ENCODE data around the gene BID. TPM values are rescaled to one million over a fixed set of nuclear protein-coding genes. Genes with fewer than 3 reads are reported as not detected.

The BID gene
- total RNA-seq, 2 experiments from 2014 or later, result 59.9 to 60.3 TPM

- H3K9me3 ChIP-seq (ENCODE audit: low read length), result no peaks in the 10 kb centered on the region
- ChIA-PET CTCF (ENCODE audit: unreplicated experiment) (no interaction called here), POLR2A (no interaction called here)
- TF ChIP-seq EZH2phosphoT487 (IDR thresholded peaks at IDR 0.05; ENCODE audit: borderline replicate concordance, low read depth, low read length) (no peak), CTCF (conservative IDR thresholded peaks at IDR 0.05; ENCODE audit: low read length) (no peak)
- peaks cover 60% of the 10 kb centered on the region; the same call in 1 of the 2 replicates for H3K79me2 ChIP-seq (ENCODE audit: insufficient read depth, low read depth, low read length)
- peaks cover 24% of the 10 kb centered on the region for H3K4me1 ChIP-seq (ENCODE audit: insufficient read depth, low read length, poor library complexity, severe bottlenecking)
- no TSS peak for BruUV-seq (replicated peaks)
- H2AFZ ChIP-seq (ENCODE audit: low read length), result no peak overlapping the region
- 0 out of 2 replicates have a peak, but pooled peaks cover 5% of the 10 kb centered on the region for H3K36me3 ChIP-seq (ENCODE audit: insufficient read depth, low read length)
- DNase-seq (ENCODE audit: low spot score), result no peak
- H3K4me2 ChIP-seq (ENCODE audit: low read length), result no peak overlapping the region
- H4K20me1 ChIP-seq (ENCODE audit: insufficient read depth, low read length), result peaks cover 20% of the 10 kb centered on the region
- no peaks in the 10 kb centered on the region for H3K9me2 ChIP-seq (ENCODE audit: insufficient read depth, low read length)
- intact Hi-C loops (cut with micrococcal nuclease; ENCODE audit: unreplicated experiment), result loop anchor here (5.0 to 10.0 kb wide), 2 partner anchors 135 to 298 kb away; partner anchors contain the start of gene BCL2L13
- H3K4me3 ChIP-seq (ENCODE audit: low read depth, low read length, poor library complexity, severe bottlenecking), result no peak overlapping the region
- H3K27ac ChIP-seq (ENCODE audit: low read depth, low read length, poor library complexity, severe bottlenecking), result no peak overlapping the region
These were observed 4.6 kb downstream of the BID start for GRCh38 chr22:17769716-17770082.

GRCh38 chr22:17769013-17769715 lies 5.1 kb downstream of the BID start:
- no peak overlapping the region for H3K27ac ChIP-seq (ENCODE audit: low read depth, low read length, poor library complexity, severe bottlenecking)
- POLR2A ChIA-PET, result no interaction called here
- TF ChIP-seq EZH2phosphoT487 (IDR thresholded peaks at IDR 0.05; ENCODE audit: borderline replicate concordance, low read depth, low read length) (no peak), CTCF (conservative IDR thresholded peaks at IDR 0.05; ENCODE audit: low read length) (no peak)
- no peak for DNase-seq (ENCODE audit: low spot score)
- no peak overlapping the region for H3K4me2 ChIP-seq (ENCODE audit: low read length)
- BruUV-seq (replicated peaks), result no TSS peak
- 0 out of 2 replicates have a peak, but pooled peaks cover 5% of the 10 kb centered on the region for H3K36me3 ChIP-seq (ENCODE audit: insufficient read depth, low read length)
- no peaks in the 10 kb centered on the region for H3K9me3 ChIP-seq (ENCODE audit: low read length)
- no peak overlapping the region for H3K4me3 ChIP-seq (ENCODE audit: low read depth, low read length, poor library complexity, severe bottlenecking)
- H4K20me1 ChIP-seq (ENCODE audit: insufficient read depth, low read length), result peaks cover 23% of the 10 kb centered on the region
- CTCF ChIA-PET (ENCODE audit: unreplicated experiment), result no interaction called here
- peaks cover 64% of the 10 kb centered on the region; the same call in 1 of the 2 replicates for H3K79me2 ChIP-seq (ENCODE audit: insufficient read depth, low read depth, low read length)
- peaks cover 21% of the 10 kb centered on the region for H3K4me1 ChIP-seq (ENCODE audit: insufficient read depth, low read length, poor library complexity, severe bottlenecking)
- H3K9me2 ChIP-seq (ENCODE audit: insufficient read depth, low read length), result no peaks in the 10 kb centered on the region
- H2AFZ ChIP-seq (ENCODE audit: low read length), result no peak overlapping the region
- intact Hi-C loops (cut with micrococcal nuclease; ENCODE audit: unreplicated experiment), result no loop called here

Data from OCI-LY7 (cell line).